ENCODE results near the gene PTPRN2.

PTPRN2 gene

DNA sequence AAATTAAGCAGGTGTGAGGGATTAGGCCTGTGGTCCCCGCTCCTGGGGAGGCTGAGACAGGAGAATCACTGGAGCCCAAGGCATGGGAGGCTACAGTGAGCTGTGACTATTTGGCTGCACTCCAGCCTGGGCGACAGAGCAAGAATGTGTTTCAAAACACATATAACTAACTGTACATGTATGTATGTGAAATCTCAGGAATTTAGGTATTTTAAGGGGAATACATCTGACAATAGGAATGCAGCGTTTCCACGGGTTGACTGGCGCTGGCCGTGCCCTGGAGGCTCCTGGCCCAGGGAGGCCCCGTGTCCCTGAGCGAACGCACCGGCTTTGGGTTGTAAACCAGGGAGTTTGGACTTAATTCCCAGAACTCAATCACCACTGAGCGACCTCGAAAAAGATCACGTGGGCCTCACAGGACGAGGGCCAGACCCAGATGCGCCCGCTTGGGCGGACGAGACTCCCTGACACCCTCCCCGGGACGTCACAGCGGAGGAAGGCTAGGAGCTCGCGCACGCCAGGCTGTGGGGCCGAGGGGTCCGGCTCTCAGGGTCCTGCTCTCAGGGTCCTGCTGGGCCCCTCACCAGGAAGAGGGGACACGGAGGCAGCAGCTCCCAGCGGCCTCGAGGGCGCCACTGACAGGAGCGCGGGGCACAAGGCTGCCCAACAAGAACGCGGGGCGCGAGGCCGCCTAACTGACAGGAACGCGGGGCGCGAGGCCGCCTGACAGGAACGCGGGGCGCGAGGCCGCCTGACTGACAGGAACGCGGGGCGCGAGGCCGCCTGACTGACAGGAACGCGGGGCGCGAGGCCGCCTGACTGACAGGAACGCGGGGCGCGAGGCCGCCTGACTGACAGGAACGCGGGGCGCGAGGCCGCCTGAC lies 18.4 kb downstream of the PTPRN2 start:
- H3K27ac ChIP-seq, result no peak overlapping the region
- TF ChIP-seq, protein P1, sequence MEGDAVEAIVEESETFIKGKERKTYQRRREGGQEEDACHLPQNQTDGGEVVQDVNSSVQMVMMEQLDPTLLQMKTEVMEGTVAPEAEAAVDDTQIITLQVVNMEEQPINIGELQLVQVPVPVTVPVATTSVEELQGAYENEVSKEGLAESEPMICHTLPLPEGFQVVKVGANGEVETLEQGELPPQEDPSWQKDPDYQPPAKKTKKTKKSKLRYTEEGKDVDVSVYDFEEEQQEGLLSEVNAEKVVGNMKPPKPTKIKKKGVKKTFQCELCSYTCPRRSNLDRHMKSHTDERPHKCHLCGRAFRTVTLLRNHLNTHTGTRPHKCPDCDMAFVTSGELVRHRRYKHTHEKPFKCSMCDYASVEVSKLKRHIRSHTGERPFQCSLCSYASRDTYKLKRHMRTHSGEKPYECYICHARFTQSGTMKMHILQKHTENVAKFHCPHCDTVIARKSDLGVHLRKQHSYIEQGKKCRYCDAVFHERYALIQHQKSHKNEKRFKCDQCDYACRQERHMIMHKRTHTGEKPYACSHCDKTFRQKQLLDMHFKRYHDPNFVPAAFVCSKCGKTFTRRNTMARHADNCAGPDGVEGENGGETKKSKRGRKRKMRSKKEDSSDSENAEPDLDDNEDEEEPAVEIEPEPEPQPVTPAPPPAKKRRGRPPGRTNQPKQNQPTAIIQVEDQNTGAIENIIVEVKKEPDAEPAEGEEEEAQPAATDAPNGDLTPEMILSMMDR (IDR thresholded peaks at IDR 0.05), result no peak
- H3K4me3 ChIP-seq, result no peak overlapping the region
- no peak for DNase-seq (ENCODE audit: low spot score)

DNA sequence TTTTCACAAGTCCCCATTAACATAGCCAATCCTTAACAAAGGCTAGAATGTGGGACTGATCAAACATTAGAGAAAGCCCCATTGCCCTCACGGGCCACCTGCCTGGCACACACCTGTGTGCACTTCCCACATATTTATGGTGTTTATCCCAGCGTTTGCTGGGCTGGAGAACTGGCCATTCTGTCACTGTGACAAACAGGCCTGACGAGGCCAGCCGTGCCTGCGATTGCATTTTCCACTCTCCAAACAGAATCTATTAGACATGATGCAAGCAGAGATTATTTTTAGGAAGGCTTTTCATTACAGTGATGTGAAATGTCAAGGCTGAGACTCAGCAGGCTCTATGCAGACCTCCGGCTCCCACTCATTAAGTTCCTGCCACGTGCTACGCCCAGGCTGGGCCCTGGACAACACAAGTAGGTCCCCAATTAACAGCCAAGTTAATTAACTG lies 20.4 kb downstream of the PTPRN2 start:
- TF ChIP-seq, protein P1 (IDR thresholded peaks at IDR 0.05), result no peak
- no peak for DNase-seq (ENCODE audit: low spot score)
- H3K4me3 ChIP-seq, result no peak overlapping the region
- no peak overlapping the region for H3K27ac ChIP-seq

DNA sequence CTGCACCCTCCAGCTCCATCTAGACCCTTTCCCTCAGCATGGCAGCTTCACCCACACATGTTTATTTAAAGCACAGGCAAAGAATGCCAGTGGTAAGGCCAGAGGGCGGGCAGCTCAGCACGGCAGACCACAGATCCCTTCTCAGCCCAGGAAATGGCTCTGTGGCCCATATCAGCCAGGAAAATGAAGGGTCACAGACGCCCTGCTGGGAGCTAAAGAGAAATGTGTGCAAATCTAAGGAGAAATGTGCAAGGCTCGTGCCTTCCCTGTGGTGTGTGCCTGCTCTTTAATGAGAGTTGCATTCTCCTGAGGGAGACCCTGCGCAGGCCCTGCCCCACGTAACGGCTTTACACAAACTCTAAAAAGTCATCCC lies 23.0 kb downstream of the PTPRN2 start:
- Histone ChIP-seq H3K27ac (no peak overlapping the region), H3K4me3 (no peak overlapping the region)
- TF ChIP-seq, protein P1 (IDR thresholded peaks at IDR 0.05), result no peak
- no peak for DNase-seq (ENCODE audit: low spot score)

DNA sequence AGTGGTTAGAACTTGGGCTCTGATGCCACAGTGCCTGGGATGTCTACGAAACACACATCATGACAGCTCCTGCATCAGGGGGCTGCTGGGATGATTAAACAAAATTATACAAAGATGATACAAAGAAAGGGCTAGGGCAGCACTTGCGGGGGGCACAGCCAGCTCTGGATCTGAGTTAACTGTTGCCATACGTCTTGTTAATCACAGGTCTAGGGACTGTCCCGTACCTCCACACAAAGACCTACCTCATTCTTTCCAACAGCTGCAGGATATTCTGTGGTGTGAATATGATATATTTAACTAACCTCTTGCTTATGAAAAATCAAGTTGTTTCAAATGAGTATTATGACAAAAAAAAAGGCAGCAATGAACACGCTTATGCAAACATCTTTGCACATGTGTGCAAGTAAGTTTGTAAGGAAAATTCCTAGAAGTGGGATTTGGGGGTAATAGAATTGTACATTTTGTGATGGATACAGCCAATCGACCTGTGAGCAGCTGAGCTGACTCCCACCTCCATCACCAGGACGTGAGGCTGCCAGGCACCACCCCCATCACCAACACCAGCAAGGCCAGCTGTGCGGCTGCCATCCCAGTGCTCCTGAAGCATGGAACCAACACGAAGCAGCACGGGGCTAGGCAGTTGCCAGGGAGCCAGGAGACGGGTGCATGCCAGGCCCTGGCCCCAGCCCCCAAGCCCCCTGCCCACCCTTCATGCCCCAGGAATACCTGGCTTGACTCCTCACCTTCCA lies 23.5 kb downstream of the PTPRN2 start:
- DNase-seq (ENCODE audit: low spot score), result no peak
- no peak overlapping the region for H3K27ac ChIP-seq
- no peak overlapping the region for H3K4me3 ChIP-seq
- TF ChIP-seq, protein P1 (IDR thresholded peaks at IDR 0.05), result no peak

DNA sequence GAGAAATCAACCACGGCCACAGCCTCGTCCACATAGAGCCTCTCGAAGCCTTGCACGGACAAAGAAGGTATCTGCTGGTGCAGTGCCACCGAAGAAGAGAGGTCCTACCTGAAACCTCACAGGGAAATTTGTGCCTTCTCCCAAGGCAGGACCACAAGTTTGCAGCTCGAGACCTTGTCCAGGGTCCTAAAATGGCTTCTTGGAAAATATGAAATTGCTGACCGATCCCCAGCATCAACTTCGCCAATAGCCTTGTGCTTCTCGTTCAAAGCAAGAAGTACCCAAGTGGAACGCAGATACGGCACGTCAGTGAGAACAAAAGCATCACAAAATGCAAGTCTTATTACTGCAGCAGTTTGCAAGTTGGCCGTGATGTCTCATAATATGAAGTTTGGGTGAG lies 24.6 kb downstream of the PTPRN2 start:
- H3K4me3 ChIP-seq, result no peak overlapping the region
- H3K27ac ChIP-seq, result no peak overlapping the region
- TF ChIP-seq, protein P1 (IDR thresholded peaks at IDR 0.05), result no peak
- DNase-seq (ENCODE audit: low spot score), result no peak

DNA sequence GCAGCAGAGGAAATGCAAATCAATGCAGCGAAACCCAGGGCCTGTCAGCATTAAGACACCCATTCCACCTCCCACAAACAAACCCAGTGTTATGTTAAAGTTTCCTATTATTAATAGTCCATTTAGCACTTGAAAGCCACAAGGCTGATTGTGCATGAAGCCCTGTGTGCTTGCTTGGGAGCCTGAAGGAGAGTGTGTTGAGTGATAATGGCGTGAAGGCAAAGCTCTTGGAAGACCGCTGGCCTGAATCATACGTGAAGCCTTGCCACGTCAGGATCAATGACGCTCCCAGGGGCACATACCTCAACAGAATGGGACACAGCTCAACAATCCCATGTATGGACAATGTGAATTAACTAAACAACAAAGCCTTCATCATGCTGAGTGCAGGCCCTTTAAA lies 25.1 kb downstream of the PTPRN2 start:
- no peak overlapping the region for H3K4me3 ChIP-seq
- TF ChIP-seq, protein P1 (IDR thresholded peaks at IDR 0.05), result no peak
- H3K27ac ChIP-seq, result no peak overlapping the region
- DNase-seq (ENCODE audit: low spot score), result no peak
